Lower lobe of right lung (tissue), 2 donors: ENCODE results near the gene HSP90AB1. TPM values are rescaled to one million over a fixed set of nuclear protein-coding genes. Genes with fewer than 3 reads are reported as not detected.

Experiments used
- ATAC-seq, 2 donors: fragments of 200-7000 bp; cut with Tn5 transposase; one replicate each; pipeline ENCODE4 v1.9.1; 2020 to 2022; ENCODE audit warnings: mild to moderate bottlenecking in 2 of 2, moderate library complexity in 2 of 2
- DNase-seq: peaks from one replicate; pipeline ENCODE4 v3.0.0-alpha.2; 2020
- H3K27ac ChIP-seq: fragments of 200-600 bp; one replicate; pipeline ENCODE4 v1.8.0; 2022
- H3K27me3 ChIP-seq: fragments of 200-600 bp; one replicate; pipeline ENCODE4 v1.8.0; 2022; ENCODE audit warnings: low read depth
- H3K36me3 ChIP-seq: fragments of 200-600 bp; one replicate; pipeline ENCODE4 v1.8.0; 2022; ENCODE audit warnings: mild to moderate bottlenecking
- H3K4me1 ChIP-seq: fragments of 200-600 bp; one replicate; pipeline ENCODE4 v1.8.0; 2022
- H3K4me3 ChIP-seq: fragments of 200-600 bp; one replicate; pipeline ENCODE4 v1.8.0; 2022; ENCODE audit warnings: mild to moderate bottlenecking
- H3K9me3 ChIP-seq: fragments of 200-600 bp; one replicate; pipeline ENCODE4 v1.8.0; 2022
- CTCF ChIP-seq: fragments of 200-600 bp; IDR thresholded peaks from one replicate; pipeline ENCODE4 v1.8.0; 2022; ENCODE audit warnings: antibody characterized with exemption, mild to moderate bottlenecking
- intact Hi-C: fragments of 100-400 bp; cut with DNase I; formaldehyde crosslinking; loops from one replicate; pipeline ENCODE4 v1.11.0; 2022
- total RNA-seq: library from RNA; stranded (reverse); fragmentation: NEBNext Ultra II Directional; extraction: Animal tissue kit (Norgen Biotek cat#: 25700); gene quantifications from one replicate; pipeline ENCODE4 v1.2.1, GENCODE V29; 2021
- donor health status: DM: no; HTN: yes; CAD: no; lungs with severe emphysema.

HSP90AB1 gene
- total RNA-seq, 1 donor from 2014 or later: 680 TPM

- no peak overlapping the region for H3K27ac ChIP-seq
- no peaks in the 10 kb centered on the region for H3K36me3 ChIP-seq
- H3K4me1 ChIP-seq: peaks cover 3% of the 10 kb centered on the region
- no peak overlapping the region for H3K4me3 ChIP-seq
- intact Hi-C loops: no loop called here
- no peaks in the 10 kb centered on the region for H3K9me3 ChIP-seq
- H3K27me3 ChIP-seq: peaks cover 58% of the 10 kb centered on the region
- ATAC-seq (no peak), DNase-seq (no peak)
- no peak for TF ChIP-seq CTCF
Measured at GRCh38 chr6:44271406-44271723, 24.5 kb downstream of the HSP90AB1 start.

DNA sequence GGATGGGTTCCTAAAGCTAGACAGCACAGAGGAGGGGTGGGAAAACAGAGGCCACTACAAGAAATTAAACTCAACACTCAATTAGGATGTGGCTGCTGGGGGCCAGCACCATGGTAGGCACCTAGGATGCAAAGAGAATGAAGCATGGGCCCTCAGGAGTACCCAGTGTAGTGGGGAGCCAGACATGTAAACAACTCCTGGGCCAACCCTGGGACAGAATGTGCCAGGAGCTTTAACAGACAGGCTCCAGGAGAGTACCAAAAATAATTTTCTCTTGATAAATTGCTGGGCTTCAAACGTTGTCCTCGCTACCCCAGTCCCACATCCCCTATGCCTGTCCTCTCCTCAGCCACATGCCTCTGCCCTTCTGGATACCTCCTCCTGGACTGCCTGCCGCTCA, 25.0 kb downstream of the HSP90AB1 start:
- no peak overlapping the region for H3K27ac ChIP-seq
- intact Hi-C loops: no loop called here
- no peak for TF ChIP-seq CTCF
- DNase-seq (no peak), ATAC-seq (no peak)
- H3K9me3 ChIP-seq: no peaks in the 10 kb centered on the region
- H3K27me3 ChIP-seq: peaks cover 64% of the 10 kb centered on the region
- H3K36me3 ChIP-seq: no peaks in the 10 kb centered on the region
- no peak overlapping the region for H3K4me3 ChIP-seq
- peaks cover 4% of the 10 kb centered on the region for H3K4me1 ChIP-seq

GRCh38 chr6:44272529-44272928, 25.6 kb downstream of the HSP90AB1 start:
- Histone ChIP-seq H3K36me3 (no peaks in the 10 kb centered on the region), H3K4me3 (no peak overlapping the region), H3K27ac (no peak overlapping the region), H3K9me3 (no peaks in the 10 kb centered on the region), H3K27me3 (peaks cover 70% of the 10 kb centered on the region), H3K4me1 (peaks cover 4% of the 10 kb centered on the region)
- DNase-seq (no peak), ATAC-seq (no peak)
- TF ChIP-seq CTCF: no peak
- intact Hi-C loops: no loop called here

GRCh38 chr6:44272999-44273566, 26.2 kb downstream of the HSP90AB1 start:
- H3K27ac ChIP-seq: no peak overlapping the region
- H3K27me3 ChIP-seq: peaks cover 75% of the 10 kb centered on the region
- no peak for ATAC-seq
- H3K36me3 ChIP-seq: no peaks in the 10 kb centered on the region
- no peak for DNase-seq
- H3K9me3 ChIP-seq: no peaks in the 10 kb centered on the region
- TF ChIP-seq CTCF: no peak
- H3K4me1 ChIP-seq: peaks cover 4% of the 10 kb centered on the region
- H3K4me3 ChIP-seq: no peak overlapping the region
- intact Hi-C loops: no loop called here

GRCh38 chr6:44273617-44274016, 26.7 kb downstream of the HSP90AB1 start:
- H3K4me1 ChIP-seq: peaks cover 4% of the 10 kb centered on the region
- ATAC-seq (no peak), DNase-seq (no peak)
- no peak overlapping the region for H3K4me3 ChIP-seq
- peaks cover 77% of the 10 kb centered on the region for H3K27me3 ChIP-seq
- intact Hi-C loops: no loop called here
- H3K9me3 ChIP-seq: no peaks in the 10 kb centered on the region
- H3K36me3 ChIP-seq: no peaks in the 10 kb centered on the region
- no peak for TF ChIP-seq CTCF
- no peak overlapping the region for H3K27ac ChIP-seq
